HEK293 (cell line): ENCODE data around the gene QRICH1.

Experiments
- EGR2 ChIP-seq: fragments of 450-650 bp; formaldehyde crosslinking; IDR thresholded peaks from 2 replicates; pipeline ENCODE4 v1.5.1; 2016; ENCODE audit warnings: low read depth, missing biosample characterization, missing genetic modification characterization
- FEZF1 ChIP-seq: fragments of 450-650 bp; formaldehyde crosslinking; IDR thresholded peaks from 2 replicates; pipeline ENCODE4 v1.5.1; 2016; ENCODE audit warnings: missing biosample characterization, missing genetic modification characterization
- HOXA7 ChIP-seq: sonication (generic); formaldehyde crosslinking; IDR thresholded peaks from 2 replicates; pipeline ENCODE4 v1.8.1; 2022; ENCODE audit warnings: missing genetic modification reagents, borderline replicate concordance
- KLF9 ChIP-seq: fragments of 450-650 bp; formaldehyde crosslinking; IDR thresholded peaks from 2 replicates; pipeline ENCODE4 v1.5.1; 2016; ENCODE audit warnings: missing biosample characterization, missing genetic modification characterization, low read depth
- SP7 ChIP-seq: fragments of 450-650 bp; formaldehyde crosslinking; IDR thresholded peaks from 2 replicates; pipeline ENCODE4 v1.5.1; 2016; ENCODE audit warnings: missing biosample characterization, missing genetic modification characterization
- ZFHX2 ChIP-seq: fragments of 450-650 bp; formaldehyde crosslinking; conservative IDR thresholded peaks from 2 replicates; pipeline ENCODE4 v1.5.1; 2016; ENCODE audit warnings: missing biosample characterization, missing genetic modification characterization
- ZNF114 ChIP-seq: fragments of 450-650 bp; formaldehyde crosslinking; IDR thresholded peaks from 2 replicates; pipeline ENCODE4 v1.5.0; 2017; ENCODE audit warnings: missing biosample characterization, missing genetic modification characterization
- ZNF157 ChIP-seq: fragments of 450-650 bp; formaldehyde crosslinking; IDR thresholded peaks from 2 replicates; pipeline ENCODE4 v1.5.1; 2016; ENCODE audit warnings: missing biosample characterization, missing genetic modification characterization
- ZNF175 ChIP-seq: fragments of 450-650 bp; formaldehyde crosslinking; IDR thresholded peaks from 2 replicates; pipeline ENCODE4 v1.5.1; 2016; ENCODE audit warnings: missing biosample characterization, missing genetic modification characterization
- ZNF202 ChIP-seq: fragments of 450-650 bp; formaldehyde crosslinking; IDR thresholded peaks from 2 replicates; pipeline ENCODE4 v1.5.1; 2016; ENCODE audit warnings: missing biosample characterization, missing genetic modification characterization, borderline replicate concordance
- ZNF211 ChIP-seq: fragments of 450-650 bp; formaldehyde crosslinking; IDR thresholded peaks from 2 replicates; pipeline ENCODE4 v1.5.1; 2016; ENCODE audit warnings: low read depth, missing biosample characterization, missing genetic modification characterization
- ZNF350 ChIP-seq: fragments of 450-650 bp; formaldehyde crosslinking; IDR thresholded peaks from 2 replicates; pipeline ENCODE4 v1.5.0; 2017; ENCODE audit warnings: missing biosample characterization, mild to moderate bottlenecking, missing genetic modification characterization
- ZNF366 ChIP-seq: fragments of 450-650 bp; formaldehyde crosslinking; conservative IDR thresholded peaks from 2 replicates; pipeline ENCODE4 v1.5.1; 2016; ENCODE audit warnings: missing biosample characterization, missing genetic modification characterization
- ZNF394 ChIP-seq: fragments of 450-650 bp; formaldehyde crosslinking; IDR thresholded peaks from 2 replicates; pipeline ENCODE4 v1.5.1; 2016; ENCODE audit warnings: missing biosample characterization, missing genetic modification characterization, mild to moderate bottlenecking, moderate library complexity, borderline replicate concordance
- ZNF404 ChIP-seq: fragments of 450-650 bp; formaldehyde crosslinking; IDR thresholded peaks from 2 replicates; pipeline ENCODE4 v1.5.1; 2017; ENCODE audit warnings: missing biosample characterization, missing genetic modification characterization
- ZNF433 ChIP-seq: fragments of 450-650 bp; formaldehyde crosslinking; IDR thresholded peaks from 2 replicates; pipeline ENCODE4 v1.5.1; 2016; ENCODE audit warnings: missing biosample characterization, missing genetic modification characterization, low read depth
- ZNF521 ChIP-seq: fragments of 450-650 bp; formaldehyde crosslinking; IDR thresholded peaks from 2 replicates; pipeline ENCODE4 v1.5.1; 2017; ENCODE audit warnings: missing biosample characterization, mild to moderate bottlenecking, missing genetic modification characterization
- ZNF600 ChIP-seq: fragments of 450-650 bp; formaldehyde crosslinking; IDR thresholded peaks from 2 replicates; pipeline ENCODE4 v1.5.1; 2016; ENCODE audit warnings: missing biosample characterization, missing genetic modification characterization
- ZNF623 ChIP-seq: fragments of 450-650 bp; formaldehyde crosslinking; IDR thresholded peaks from 2 replicates; pipeline ENCODE4 v1.5.1; 2016; ENCODE audit warnings: missing biosample characterization, missing genetic modification characterization
- ZNF670 ChIP-seq: fragments of 450-650 bp; formaldehyde crosslinking; IDR thresholded peaks from 2 replicates; pipeline ENCODE4 v1.5.1; 2016; ENCODE audit warnings: missing biosample characterization, missing genetic modification characterization, low read depth
- ZNF701 ChIP-seq: fragments of 450-650 bp; formaldehyde crosslinking; IDR thresholded peaks from 2 replicates; pipeline ENCODE4 v1.5.1; 2016; ENCODE audit warnings: missing biosample characterization, missing genetic modification characterization
- ZNF792 ChIP-seq: fragments of 450-650 bp; formaldehyde crosslinking; IDR thresholded peaks from 2 replicates; pipeline ENCODE4 v1.5.1; 2016; ENCODE audit warnings: missing biosample characterization, missing genetic modification characterization
- TF ChIP-seq, protein P1 (sequence below): fragments of 450-650 bp; formaldehyde crosslinking; IDR thresholded peaks from 2 replicates; pipeline ENCODE4 v1.5.1; 2016; ENCODE audit warnings: missing biosample characterization, missing genetic modification characterization
- TF ChIP-seq, protein P2 (sequence below): fragments of 450-650 bp; formaldehyde crosslinking; IDR thresholded peaks from 2 replicates; pipeline ENCODE4 v1.5.1; 2017; ENCODE audit warnings: missing biosample characterization, missing genetic modification characterization
- TF ChIP-seq, protein P3 (sequence below): fragments of 450-650 bp; formaldehyde crosslinking; IDR thresholded peaks from 2 replicates; pipeline ENCODE4 v1.5.1; 2017; ENCODE audit warnings: missing biosample characterization, missing genetic modification characterization
- TF ChIP-seq, protein P4 (sequence below): fragments of 450-650 bp; formaldehyde crosslinking; IDR thresholded peaks from 2 replicates; pipeline ENCODE4 v1.5.1; 2017; ENCODE audit warnings: missing biosample characterization, mild to moderate bottlenecking, missing genetic modification characterization, moderate library complexity
- TF ChIP-seq, protein P5 (sequence below): fragments of 450-650 bp; formaldehyde crosslinking; IDR thresholded peaks from 2 replicates; pipeline ENCODE4 v1.5.1; 2016; ENCODE audit warnings: missing biosample characterization, missing genetic modification characterization
- TF ChIP-seq, protein P6 (sequence below): fragments of 450-650 bp; formaldehyde crosslinking; IDR thresholded peaks from 2 replicates; pipeline ENCODE4 v1.5.1; 2016; ENCODE audit warnings: missing biosample characterization, missing genetic modification characterization, low read depth
- TF ChIP-seq, protein P7 (sequence below): fragments of 450-650 bp; formaldehyde crosslinking; IDR thresholded peaks from 2 replicates; pipeline ENCODE4 v1.5.1; 2016; ENCODE audit warnings: missing biosample characterization, missing genetic modification characterization

The QRICH1 gene

DNA sequence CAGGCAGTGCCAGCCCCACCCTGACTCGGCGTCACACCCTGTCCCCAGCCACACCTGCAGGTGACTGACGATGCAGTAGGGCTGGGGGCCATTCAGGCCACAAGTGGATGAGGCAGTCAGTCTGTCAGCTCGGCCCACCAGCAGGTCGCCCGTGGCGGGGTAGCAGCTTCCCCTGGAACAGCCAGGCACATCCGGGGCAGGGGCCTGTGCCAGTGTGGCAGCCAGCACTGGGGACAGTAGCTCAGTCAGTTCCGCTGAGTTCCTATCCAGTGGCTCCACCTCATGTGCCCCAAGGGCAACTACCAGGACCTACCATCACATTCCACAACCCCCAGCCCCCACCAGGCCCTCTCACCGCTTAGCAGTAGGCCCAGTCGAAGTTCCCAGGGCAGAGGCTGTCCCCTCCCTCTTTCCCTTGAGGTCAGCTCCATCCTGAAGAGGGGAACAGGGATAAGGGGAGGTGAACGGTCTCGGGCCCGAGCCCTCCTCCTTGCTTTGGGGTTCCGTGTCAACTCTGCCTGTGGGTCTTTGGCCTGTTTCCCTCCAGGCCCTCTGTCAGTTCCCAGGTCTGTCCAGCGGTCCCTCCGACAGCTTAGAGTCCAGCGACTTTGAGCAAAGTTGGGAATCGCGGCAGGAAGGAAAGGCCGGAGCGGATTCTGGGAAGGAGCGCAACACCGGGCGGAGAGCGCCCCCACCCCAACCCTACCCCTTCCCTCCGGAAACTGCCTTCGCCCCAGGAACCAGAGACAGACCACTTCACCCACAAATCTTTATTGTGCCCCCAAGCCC is 38.8 kb upstream of the QRICH1 start, which contains the start of gene LAMB2 (continued):
- no peak; the same call in 1 of the 2 replicates for TF ChIP-seq SP7
- no peak for TF ChIP-seq ZNF670 (tag by site-specific recombination)
- TF ChIP-seq ZNF433 (tag by site-specific recombination), result no peak
- TF ChIP-seq ZNF114 (tag by site-specific recombination), result no peak
- no peak for TF ChIP-seq ZNF202
- no peak for TF ChIP-seq ZNF211 (tag by site-specific recombination)
- TF ChIP-seq ZNF157 (tag by site-specific recombination), result no peak
- TF ChIP-seq, protein P1, sequence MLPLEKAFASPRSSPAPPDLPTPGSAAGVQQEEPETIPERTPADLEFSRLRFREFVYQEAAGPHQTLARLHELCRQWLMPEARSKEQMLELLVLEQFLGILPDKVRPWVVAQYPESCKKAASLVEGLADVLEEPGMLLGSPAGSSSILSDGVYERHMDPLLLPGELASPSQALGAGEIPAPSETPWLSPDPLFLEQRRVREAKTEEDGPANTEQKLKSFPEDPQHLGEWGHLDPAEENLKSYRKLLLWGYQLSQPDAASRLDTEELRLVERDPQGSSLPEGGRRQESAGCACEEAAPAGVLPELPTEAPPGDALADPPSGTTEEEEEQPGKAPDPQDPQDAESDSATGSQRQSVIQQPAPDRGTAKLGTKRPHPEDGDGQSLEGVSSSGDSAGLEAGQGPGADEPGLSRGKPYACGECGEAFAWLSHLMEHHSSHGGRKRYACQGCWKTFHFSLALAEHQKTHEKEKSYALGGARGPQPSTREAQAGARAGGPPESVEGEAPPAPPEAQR (tag by site-specific recombination), result no peak
- peak; percentile 54; the same call in 1 of the 2 replicates for TF ChIP-seq ZNF366 (tag by site-specific recombination)
- TF ChIP-seq, protein P2, sequence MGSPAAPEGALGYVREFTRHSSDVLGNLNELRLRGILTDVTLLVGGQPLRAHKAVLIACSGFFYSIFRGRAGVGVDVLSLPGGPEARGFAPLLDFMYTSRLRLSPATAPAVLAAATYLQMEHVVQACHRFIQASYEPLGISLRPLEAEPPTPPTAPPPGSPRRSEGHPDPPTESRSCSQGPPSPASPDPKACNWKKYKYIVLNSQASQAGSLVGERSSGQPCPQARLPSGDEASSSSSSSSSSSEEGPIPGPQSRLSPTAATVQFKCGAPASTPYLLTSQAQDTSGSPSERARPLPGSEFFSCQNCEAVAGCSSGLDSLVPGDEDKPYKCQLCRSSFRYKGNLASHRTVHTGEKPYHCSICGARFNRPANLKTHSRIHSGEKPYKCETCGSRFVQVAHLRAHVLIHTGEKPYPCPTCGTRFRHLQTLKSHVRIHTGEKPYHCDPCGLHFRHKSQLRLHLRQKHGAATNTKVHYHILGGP (tag by site-specific recombination), result no peak
- no peak for TF ChIP-seq ZNF404 (tag by site-specific recombination)
- TF ChIP-seq, protein P3, sequence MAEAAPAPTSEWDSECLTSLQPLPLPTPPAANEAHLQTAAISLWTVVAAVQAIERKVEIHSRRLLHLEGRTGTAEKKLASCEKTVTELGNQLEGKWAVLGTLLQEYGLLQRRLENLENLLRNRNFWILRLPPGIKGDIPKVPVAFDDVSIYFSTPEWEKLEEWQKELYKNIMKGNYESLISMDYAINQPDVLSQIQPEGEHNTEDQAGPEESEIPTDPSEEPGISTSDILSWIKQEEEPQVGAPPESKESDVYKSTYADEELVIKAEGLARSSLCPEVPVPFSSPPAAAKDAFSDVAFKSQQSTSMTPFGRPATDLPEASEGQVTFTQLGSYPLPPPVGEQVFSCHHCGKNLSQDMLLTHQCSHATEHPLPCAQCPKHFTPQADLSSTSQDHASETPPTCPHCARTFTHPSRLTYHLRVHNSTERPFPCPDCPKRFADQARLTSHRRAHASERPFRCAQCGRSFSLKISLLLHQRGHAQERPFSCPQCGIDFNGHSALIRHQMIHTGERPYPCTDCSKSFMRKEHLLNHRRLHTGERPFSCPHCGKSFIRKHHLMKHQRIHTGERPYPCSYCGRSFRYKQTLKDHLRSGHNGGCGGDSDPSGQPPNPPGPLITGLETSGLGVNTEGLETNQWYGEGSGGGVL, result peak; percentile 61; the same call in 1 of the 2 replicates
- TF ChIP-seq, protein P4, sequence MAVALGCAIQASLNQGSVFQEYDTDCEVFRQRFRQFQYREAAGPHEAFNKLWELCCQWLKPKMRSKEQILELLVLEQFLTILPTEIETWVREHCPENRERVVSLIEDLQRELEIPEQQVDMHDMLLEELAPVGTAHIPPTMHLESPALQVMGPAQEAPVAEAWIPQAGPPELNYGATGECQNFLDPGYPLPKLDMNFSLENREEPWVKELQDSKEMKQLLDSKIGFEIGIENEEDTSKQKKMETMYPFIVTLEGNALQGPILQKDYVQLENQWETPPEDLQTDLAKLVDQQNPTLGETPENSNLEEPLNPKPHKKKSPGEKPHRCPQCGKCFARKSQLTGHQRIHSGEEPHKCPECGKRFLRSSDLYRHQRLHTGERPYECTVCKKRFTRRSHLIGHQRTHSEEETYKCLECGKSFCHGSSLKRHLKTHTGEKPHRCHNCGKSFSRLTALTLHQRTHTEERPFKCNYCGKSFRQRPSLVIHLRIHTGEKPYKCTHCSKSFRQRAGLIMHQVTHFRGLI (tag by site-specific recombination), result no peak
- TF ChIP-seq KLF9 (tag by site-specific recombination), result no peak
- TF ChIP-seq HOXA7, result no peak
- TF ChIP-seq ZFHX2 (tag by site-specific recombination), result no peak
- no peak for TF ChIP-seq ZNF623 (tag by site-specific recombination)
- TF ChIP-seq ZNF175 (tag by site-specific recombination), result no peak
- TF ChIP-seq ZNF394 (tag by site-specific recombination), result no peak
- TF ChIP-seq EGR2 (tag by site-specific recombination), result no peak
- TF ChIP-seq ZNF792, result no peak
- no peak for TF ChIP-seq ZNF521 (tag by site-specific recombination)
- TF ChIP-seq ZNF701, result no peak
- no peak for TF ChIP-seq FEZF1 (tag by site-specific recombination)
- TF ChIP-seq, protein P5, sequence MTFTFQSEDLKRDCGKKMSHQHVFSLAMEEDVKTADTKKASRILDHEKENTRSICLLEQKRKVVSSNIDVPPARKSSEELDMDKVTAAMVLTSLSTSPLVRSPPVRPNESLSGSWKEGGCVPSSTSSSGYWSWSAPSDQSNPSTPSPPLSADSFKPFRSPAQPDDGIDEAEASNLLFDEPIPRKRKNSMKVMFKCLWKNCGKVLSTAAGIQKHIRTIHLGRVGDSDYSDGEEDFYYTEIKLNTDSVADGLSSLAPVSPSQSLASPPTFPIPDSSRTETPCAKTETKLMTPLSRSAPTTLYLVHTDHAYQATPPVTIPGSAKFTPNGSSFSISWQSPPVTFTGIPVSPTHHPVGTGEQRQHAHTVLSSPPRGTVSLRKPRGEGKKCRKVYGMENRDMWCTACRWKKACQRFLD, result no peak
- no peak for TF ChIP-seq ZNF350 (tag by site-specific recombination)
- TF ChIP-seq, protein P6, sequence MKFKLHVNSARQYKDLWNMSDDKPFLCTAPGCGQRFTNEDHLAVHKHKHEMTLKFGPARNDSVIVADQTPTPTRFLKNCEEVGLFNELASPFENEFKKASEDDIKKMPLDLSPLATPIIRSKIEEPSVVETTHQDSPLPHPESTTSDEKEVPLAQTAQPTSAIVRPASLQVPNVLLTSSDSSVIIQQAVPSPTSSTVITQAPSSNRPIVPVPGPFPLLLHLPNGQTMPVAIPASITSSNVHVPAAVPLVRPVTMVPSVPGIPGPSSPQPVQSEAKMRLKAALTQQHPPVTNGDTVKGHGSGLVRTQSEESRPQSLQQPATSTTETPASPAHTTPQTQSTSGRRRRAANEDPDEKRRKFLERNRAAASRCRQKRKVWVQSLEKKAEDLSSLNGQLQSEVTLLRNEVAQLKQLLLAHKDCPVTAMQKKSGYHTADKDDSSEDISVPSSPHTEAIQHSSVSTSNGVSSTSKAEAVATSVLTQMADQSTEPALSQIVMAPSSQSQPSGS (tag by site-specific recombination), result no peak
- TF ChIP-seq ZNF600, result no peak
- TF ChIP-seq, protein P7, sequence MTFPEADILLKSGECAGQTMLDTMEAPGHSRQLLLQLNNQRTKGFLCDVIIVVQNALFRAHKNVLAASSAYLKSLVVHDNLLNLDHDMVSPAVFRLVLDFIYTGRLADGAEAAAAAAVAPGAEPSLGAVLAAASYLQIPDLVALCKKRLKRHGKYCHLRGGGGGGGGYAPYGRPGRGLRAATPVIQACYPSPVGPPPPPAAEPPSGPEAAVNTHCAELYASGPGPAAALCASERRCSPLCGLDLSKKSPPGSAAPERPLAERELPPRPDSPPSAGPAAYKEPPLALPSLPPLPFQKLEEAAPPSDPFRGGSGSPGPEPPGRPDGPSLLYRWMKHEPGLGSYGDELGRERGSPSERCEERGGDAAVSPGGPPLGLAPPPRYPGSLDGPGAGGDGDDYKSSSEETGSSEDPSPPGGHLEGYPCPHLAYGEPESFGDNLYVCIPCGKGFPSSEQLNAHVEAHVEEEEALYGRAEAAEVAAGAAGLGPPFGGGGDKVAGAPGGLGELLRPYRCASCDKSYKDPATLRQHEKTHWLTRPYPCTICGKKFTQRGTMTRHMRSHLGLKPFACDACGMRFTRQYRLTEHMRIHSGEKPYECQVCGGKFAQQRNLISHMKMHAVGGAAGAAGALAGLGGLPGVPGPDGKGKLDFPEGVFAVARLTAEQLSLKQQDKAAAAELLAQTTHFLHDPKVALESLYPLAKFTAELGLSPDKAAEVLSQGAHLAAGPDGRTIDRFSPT (tag by site-specific recombination), result 0 out of 2 replicates have a peak, but pooled peaks have one; percentile 28
